GM15510 (cell line): Measurements from ENCODE around the gene FBXL7.

Experiments used
- POLR2A ChIP-seq: IDR thresholded peaks from 3 replicates; pipeline ENCODE4 v1.6.1; 2011; ENCODE audit warnings: borderline replicate concordance; ENCODE audit not compliant: insufficient read length; ENCODE audit errors: extremely low read depth

The FBXL7 gene

GRCh38 chr5:15627109-15627508, 127.1 kb downstream of the FBXL7 start:
- TF ChIP-seq POLR2A, result no peak

- TF ChIP-seq POLR2A, result no peak
Observed at GRCh38 chr5:15627647-15628046, 127.7 kb downstream of the FBXL7 start.

DNA sequence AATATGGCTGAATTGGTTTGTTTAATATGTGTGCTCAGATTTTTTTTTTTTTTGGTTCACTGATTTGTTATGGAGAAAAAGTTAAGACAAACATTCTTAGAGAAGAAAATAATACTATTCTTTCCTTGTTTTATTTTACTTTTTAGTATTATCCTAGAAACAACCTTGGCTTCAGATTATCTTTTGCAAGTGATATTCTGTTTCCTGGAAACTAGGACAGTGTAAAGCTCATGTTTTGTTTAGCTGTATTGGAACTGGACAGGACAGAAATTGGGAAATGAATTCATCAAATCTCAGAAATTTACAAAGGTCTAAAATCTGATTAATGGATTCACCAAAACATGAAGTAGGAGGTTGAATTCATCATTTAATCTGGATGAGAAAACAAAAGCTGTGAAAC, 130.5 kb downstream of the FBXL7 start:
- TF ChIP-seq POLR2A, result no peak

DNA sequence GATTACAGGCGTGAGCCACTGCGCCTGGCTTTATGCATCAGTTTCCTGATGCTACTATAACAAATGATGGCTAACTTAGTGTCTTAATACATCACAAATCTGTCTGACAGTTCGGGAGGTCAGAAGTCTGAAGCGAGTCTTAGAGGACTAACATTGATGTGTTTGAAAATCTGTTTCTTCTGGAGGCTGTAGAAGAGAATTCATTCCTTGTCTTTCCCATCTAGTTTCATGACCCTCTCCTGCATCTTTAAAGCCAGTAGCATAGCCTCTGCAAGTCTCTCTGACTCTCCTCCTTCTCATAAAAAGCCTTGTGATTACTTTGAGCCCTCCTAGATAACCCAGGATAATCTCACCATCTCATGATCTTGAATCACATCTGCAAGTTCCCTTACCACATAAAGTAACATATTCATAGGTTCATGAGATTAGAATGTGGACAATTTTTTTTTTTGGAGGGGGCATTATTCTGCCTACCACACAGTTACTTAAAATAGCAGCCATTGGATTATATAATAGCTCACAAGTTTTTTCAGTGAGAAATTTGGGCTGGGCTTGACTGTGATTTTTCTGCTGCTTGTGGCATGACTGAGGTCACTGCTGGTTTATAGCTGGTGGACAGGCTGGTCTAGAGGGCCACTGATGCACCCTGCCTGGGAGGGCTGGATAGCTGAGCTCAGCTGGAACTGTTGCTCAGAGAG, 134.8 kb downstream of the FBXL7 start:
- no peak for TF ChIP-seq POLR2A

DNA sequence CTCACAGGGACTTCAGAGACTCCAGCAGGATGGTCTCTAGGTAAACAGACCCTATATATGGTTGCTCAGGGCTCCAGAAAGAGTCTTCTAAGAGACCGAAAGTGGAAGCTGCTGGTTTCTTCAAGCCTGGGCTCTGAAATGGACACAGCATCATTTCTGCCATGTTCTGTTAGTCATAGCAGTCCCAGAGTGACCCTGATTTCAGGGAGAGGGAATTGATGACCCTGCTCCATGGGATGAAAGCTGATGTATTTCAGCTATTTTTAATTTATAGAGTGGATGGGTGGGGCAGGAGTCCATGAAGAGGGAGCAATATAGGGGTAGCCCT, 135.3 kb downstream of the FBXL7 start:
- TF ChIP-seq POLR2A, result no peak

DNA sequence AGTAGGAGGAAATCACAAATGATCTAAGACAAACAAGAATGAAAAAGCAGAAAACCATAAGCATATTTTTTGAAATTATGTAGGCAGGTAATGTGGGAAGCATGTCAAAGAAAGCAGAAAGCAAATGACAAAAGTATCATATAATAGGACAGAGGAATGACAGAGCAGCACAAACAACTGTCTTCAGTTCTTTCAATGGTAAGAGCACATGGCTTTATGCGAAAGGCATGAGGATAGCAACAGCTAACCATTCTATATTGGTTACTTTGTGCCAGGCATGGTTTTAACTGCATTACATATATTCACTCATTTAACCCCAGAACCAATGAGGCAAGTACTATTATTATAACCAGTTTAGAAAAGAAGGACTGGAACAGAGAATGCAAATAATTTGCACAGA, 137.4 kb downstream of the FBXL7 start:
- TF ChIP-seq POLR2A, result no peak

- no peak for TF ChIP-seq POLR2A
Observed at GRCh38 chr5:15637886-15638285, 137.9 kb downstream of the FBXL7 start.

DNA sequence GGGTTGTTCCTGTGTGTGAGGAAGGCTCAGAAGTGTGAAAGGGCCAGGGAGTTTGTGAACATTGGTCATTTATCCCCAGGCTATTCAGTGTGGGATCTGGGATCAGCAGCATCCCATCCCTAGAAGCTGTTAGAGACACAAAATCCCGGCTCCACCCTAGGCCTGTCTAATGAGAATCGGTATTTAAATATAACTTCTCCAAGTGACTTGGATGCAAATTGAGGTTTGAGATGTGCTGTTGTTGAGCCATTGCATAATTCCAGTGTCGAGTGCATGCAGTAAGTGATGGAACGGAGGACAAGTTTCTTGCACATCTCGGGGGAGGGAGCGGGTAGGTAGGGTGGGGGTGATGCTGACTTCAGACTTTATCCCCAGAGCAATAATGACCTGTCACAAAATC, 138.3 kb downstream of the FBXL7 start:
- TF ChIP-seq POLR2A, result no peak

GRCh38 chr5:15639288-15639687, 139.3 kb downstream of the FBXL7 start:
- no peak for TF ChIP-seq POLR2A

DNA sequence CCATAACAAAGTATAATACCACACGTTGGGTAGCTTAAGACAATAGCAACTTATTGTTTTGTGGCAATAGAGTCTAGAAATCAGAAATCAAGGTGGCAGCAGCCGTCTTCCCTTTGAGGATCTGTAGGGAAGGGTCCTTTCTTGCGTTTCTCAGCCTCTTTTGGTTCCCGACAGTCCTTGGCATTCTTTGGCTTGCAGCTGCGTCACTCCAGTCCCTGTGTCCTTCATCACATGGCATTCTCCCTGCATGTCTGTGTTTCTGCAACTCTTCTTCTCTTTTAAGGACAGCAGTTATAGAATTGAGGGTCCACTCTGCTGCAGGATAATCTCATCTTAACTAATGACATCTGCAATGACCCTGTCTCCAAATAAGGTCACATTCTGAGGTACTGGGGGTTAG, 140.1 kb downstream of the FBXL7 start:
- TF ChIP-seq POLR2A, result no peak

GRCh38 chr5:15643731-15644130, 143.8 kb downstream of the FBXL7 start:
- no peak for TF ChIP-seq POLR2A

- no peak for TF ChIP-seq POLR2A
Observed at GRCh38 chr5:15645381-15646160, 145.6 kb downstream of the FBXL7 start.

DNA sequence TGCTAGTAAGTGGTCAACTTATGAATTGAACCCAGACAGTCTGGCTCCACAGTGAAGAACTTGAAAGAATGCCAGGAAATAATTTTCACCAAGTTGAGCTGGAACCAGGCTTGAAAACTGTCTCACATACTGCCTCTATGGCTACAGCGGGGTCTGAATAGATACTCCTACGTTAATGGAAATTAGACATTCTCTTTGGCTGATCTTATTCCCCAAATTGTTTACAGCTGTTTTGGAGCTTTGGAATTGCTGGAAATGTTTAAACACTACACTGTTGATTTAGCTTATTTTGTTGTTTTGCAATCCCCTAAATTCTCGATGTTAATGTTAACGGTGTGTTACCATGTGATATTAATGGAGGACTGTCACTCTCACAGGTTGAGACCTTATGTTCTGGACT, 146.4 kb downstream of the FBXL7 start:
- TF ChIP-seq POLR2A, result no peak

GRCh38 chr5:15647251-15647650, 147.3 kb downstream of the FBXL7 start:
- TF ChIP-seq POLR2A, result no peak

DNA sequence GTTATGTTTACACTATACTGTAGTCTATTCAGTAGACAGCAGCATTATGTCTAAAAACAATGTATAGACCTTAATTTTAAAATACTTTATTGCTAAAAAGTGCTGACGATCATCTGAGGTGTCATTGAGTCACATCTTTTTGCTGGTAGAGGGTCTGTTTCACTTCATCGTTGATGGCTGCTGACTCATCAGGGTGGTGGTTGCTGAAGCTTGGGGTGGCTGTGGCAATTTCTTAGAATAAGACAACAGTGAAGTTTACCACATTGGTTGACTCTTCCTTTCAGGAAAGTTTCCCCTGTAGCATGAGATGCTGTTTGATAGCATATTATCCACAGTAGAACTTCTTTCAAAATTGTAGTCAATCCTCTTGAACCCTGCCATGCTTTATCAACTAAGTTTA, 150.3 kb downstream of the FBXL7 start:
- no peak for TF ChIP-seq POLR2A

GRCh38 chr5:15654779-15655178, 154.8 kb downstream of the FBXL7 start:
- TF ChIP-seq POLR2A, result no peak
